ENCODE results near the gene CCDC9B. TPM values are rescaled to one million over a fixed set of nuclear protein-coding genes. Genes with fewer than 3 reads are reported as not detected.

CCDC9B gene
- polyA plus RNA-seq, 2 of the 4 experiments (the other 2 are of a cell fraction), result 1.9 to 23.4 TPM

DNA sequence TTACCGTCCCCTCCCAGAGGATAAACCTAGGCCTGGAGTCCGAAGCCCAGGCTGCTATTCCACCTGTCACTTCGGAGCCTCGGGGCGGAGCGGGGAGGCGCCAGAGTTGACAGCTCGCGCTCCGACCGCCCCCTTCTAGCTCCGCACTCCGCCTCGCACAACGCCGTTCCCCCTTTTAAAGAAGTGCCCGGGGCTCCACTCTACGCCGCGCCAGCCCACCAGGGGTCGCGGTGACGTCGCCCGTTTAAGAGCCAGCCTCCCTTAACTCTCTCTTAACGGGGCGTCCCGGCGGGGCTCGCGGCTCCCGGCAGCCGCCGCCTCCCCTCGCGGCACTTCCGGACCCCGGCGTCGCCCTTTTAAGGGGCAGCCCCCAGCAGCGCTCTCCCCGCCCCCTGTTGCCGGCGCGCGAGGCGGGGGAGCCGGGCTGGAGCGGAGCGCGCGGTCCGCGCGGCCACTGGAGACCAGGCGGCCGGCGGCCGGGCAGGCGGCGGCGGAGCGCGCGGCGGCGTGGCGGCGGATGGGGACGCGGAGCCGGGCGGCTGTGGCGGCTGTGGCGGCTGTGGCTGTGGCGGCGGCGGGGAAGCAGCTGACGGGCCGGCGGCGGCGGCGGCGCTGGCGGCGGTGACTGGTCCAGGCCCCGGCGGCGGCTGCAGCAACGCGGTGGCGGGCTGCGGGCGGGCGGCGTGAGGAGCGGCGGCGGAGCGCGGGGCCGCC lies 17.3 kb downstream of the CCDC9B start, which contains the start of gene INAFM2 (continued):
- TF ChIP-seq REST (IDR thresholded peaks at IDR 0.05) (no peak), FOSL2 (IDR thresholded peaks at IDR 0.05) (no peak), FOSL2 (CRISPR knock-in tag; IDR thresholded peaks at IDR 0.05) (no peak), PHF8 (IDR thresholded peaks at IDR 0.05; ENCODE audit: borderline replicate concordance, low read depth) (no peak), CHD2 (IDR thresholded peaks at IDR 0.05; ENCODE audit: low read length, partially characterized antibody) (no peak)
- TF ChIP-seq, protein P1, sequence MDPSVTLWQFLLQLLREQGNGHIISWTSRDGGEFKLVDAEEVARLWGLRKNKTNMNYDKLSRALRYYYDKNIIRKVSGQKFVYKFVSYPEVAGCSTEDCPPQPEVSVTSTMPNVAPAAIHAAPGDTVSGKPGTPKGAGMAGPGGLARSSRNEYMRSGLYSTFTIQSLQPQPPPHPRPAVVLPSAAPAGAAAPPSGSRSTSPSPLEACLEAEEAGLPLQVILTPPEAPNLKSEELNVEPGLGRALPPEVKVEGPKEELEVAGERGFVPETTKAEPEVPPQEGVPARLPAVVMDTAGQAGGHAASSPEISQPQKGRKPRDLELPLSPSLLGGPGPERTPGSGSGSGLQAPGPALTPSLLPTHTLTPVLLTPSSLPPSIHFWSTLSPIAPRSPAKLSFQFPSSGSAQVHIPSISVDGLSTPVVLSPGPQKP (IDR thresholded peaks at IDR 0.05; ENCODE audit: low read depth, low read length), result no peak

GRCh38 chr15:40322531-40323238 lies 18.1 kb downstream of the CCDC9B start:
- ATAC-seq, result no peak

GRCh38 chr15:40320931-40321371 lies 19.8 kb downstream of the CCDC9B start:
- Histone ChIP-seq H3K4me3 (no peak overlapping the region), H3K27ac (no peak overlapping the region), H3K4me1 (peaks cover 9% of the 10 kb centered on the region; the same call in 1 of the 3 replicates), H3K4me2 (no peak overlapping the region), H3K9me3 (no peaks in the 10 kb centered on the region)
- FAIRE-seq (no peak), ATAC-seq (peak in 1 of 2 experiments; percentile 74; a peak in 3 of 6 replicates), DNase-seq (ENCODE audit: low read depth in 1 of 2, low spot score in 1 of 2) (peak; percentile 48 to 72)
- POLR2A ChIA-PET, result no interaction called here
- WGBS (ENCODE audit: missing lambda C conversion rate), result 0% methylated on average over 2 of the region's 2 CpGs
- CTCF ChIA-PET, result interaction anchor here (0.8 to 18.2 kb wide), 19 partner anchors 9 to 398 kb away, joined by 3 to 203 read pairs (median 5); partner anchors contain the start of genes CCDC9B and PLCB2
- TF ChIP-seq CBX8 (IDR thresholded peaks at IDR 0.05) (no peak), FOSB (CRISPR knock-in tag; IDR thresholded peaks at IDR 0.05) (no peak), CHD4 (IDR thresholded peaks at IDR 0.05; ENCODE audit: borderline replicate concordance) (no peak), ESRRA (IDR thresholded peaks at IDR 0.05; ENCODE audit: borderline replicate concordance, low read length) (no peak), TP53 (CRISPR knock-in tag; IDR thresholded peaks at IDR 0.05) (no peak), KDM1A (IDR thresholded peaks at IDR 0.05; ENCODE audit: low read depth) (no peak), CTCF (IDR thresholded peaks at IDR 0.05) (peak; percentile 61), RAD21 (conservative IDR thresholded peaks at IDR 0.05 in 1 of 2, IDR thresholded peaks at IDR 0.05 in 1 of 2) (peak; percentile 29 to 48; a peak in 2 of 5 replicates), HOXB5 (CRISPR knock-in tag; IDR thresholded peaks at IDR 0.05) (no peak), PHF8 (IDR thresholded peaks at IDR 0.05; ENCODE audit: borderline replicate concordance, low read depth) (no peak), CEBPB (IDR thresholded peaks at IDR 0.05) (no peak), POLR2AphosphoS2 (conservative IDR thresholded peaks at IDR 0.05; ENCODE audit: low read length) (no peak), GATA3 (IDR thresholded peaks at IDR 0.05; ENCODE audit: borderline replicate concordance) (no peak)

More at GRCh38 chr15:40322531-40323238, 18.1 kb downstream of the CCDC9B start:
- ChIA-PET POLR2A (interaction anchor here (1.5 to 1.7 kb wide), 2 partner anchors 15 to 18 kb away, joined by 5 read pairs; partner anchors contain the start of gene CCDC9B), CTCF (interaction anchor here (1.0 to 18.2 kb wide), 11 partner anchors 9 to 100 kb away, joined by 3 to 203 read pairs (median 24); partner anchors contain the start of genes CCDC9B and PLCB2)
- DNase-seq (ENCODE audit: low read depth in 1 of 2, low spot score in 1 of 2), result no peak
- Histone ChIP-seq H3K4me3 (peak overlapping the region; percentile 75), H3K9me3 (no peaks in the 10 kb centered on the region), H3K4me2 (peak overlapping the region; percentile 98), H3K27ac (no peak overlapping the region), H3K4me1 (peaks cover 9% of the 10 kb centered on the region; the same call in 1 of the 3 replicates)
- no peak for TF ChIP-seq MAX (IDR thresholded peaks at IDR 0.05)
- TF ChIP-seq NR3C1 (IDR thresholded peaks at IDR 0.05), result no peak
- TF ChIP-seq RAD21 (conservative IDR thresholded peaks at IDR 0.05 in 1 of 2, IDR thresholded peaks at IDR 0.05 in 1 of 2), result no peak
- no peak for TF ChIP-seq ESRRA (IDR thresholded peaks at IDR 0.05; ENCODE audit: borderline replicate concordance, low read length)
- no peak for TF ChIP-seq PHF8 (IDR thresholded peaks at IDR 0.05; ENCODE audit: borderline replicate concordance, low read depth)
- TF ChIP-seq FOXS1 (CRISPR knock-in tag; IDR thresholded peaks at IDR 0.05), result no peak
- TF ChIP-seq HOXB5 (CRISPR knock-in tag; IDR thresholded peaks at IDR 0.05), result no peak
- no peak for TF ChIP-seq ZNF302 (CRISPR knock-in tag; IDR thresholded peaks at IDR 0.05)
- TF ChIP-seq HOXB13 (CRISPR knock-in tag; IDR thresholded peaks at IDR 0.05; ENCODE audit: low read depth), result no peak
- TF ChIP-seq E2F6 (IDR thresholded peaks at IDR 0.05; ENCODE audit: borderline replicate concordance, low read depth), result no peak
- TF ChIP-seq TP53 (CRISPR knock-in tag; IDR thresholded peaks at IDR 0.05), result no peak
- TF ChIP-seq KDM1A (IDR thresholded peaks at IDR 0.05; ENCODE audit: low read depth), result no peak
- WGBS (ENCODE audit: missing lambda C conversion rate), result 66% methylated on average over 21 of the region's 26 CpGs
- no peak for FAIRE-seq
